Measurements from ENCODE around the gene PDE7B.

Gene PDE7B

DNA sequence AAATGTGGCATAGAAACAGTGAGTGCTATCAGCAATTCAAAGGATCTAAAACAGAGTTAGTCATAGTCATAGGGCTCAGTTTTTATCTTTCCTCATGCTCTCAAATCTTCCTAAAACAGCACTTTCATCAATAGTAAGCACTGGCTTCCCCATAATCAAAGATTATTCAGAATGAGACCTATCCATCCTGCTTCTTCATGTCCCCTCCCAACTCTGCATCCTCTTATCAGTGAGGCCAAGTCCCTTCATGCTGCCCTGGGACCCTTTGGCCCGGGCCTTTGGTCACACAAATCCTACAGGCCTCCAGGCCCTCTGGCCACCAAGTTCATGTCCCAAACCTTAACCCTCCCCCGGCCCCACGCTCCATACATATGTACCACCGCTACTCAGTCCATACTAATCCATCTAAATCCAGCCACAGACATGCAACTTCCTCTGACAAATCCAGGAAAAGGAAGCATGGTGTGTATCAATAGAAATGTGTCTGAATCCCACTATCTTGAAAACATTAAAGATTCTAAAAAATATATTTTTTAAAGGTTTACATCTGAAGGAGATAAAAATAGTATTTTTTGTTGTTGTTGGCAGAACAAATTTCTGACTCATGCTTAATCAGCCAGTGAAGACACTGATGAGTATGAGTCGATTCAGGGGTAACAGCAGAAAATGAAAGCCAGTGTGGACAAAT, 143.5 kb downstream of the PDE7B start:
- no peak overlapping the region for H2BK15ac ChIP-seq (replicated peaks; ENCODE audit: low read depth)
- no peaks in the 10 kb centered on the region for H3K27me3 ChIP-seq (ENCODE audit: insufficient read depth, low read length, poor library complexity)
- H3K36me3 ChIP-seq (ENCODE audit: control insufficient read depth, insufficient read depth, low read length) = no peaks in the 10 kb centered on the region
- H3K4ac ChIP-seq (ENCODE audit: low read depth, low read length) = no peak overlapping the region
- H4K8ac ChIP-seq (ENCODE audit: low read depth, low read length) = no peak overlapping the region
- no peak overlapping the region for H3K18ac ChIP-seq (ENCODE audit: low read length)
- no peak overlapping the region for H4K5ac ChIP-seq (ENCODE audit: low read length)
- no peak overlapping the region for H2AK5ac ChIP-seq (ENCODE audit: low read length)
- H3K79me2 ChIP-seq (ENCODE audit: control insufficient read depth, insufficient read depth, low read length) = no peaks in the 10 kb centered on the region
- H3K79me1 ChIP-seq (ENCODE audit: low read length) = no peaks in the 10 kb centered on the region
- no peak overlapping the region for H3K56ac ChIP-seq (ENCODE audit: low read length)
- no peak overlapping the region for H3K27ac ChIP-seq (ENCODE audit: low read depth, low read length)
- WGBS (ENCODE audit: extremely low coverage, insufficient coverage, low lambda C conversion rate) = no CpG with 5 or more reads among the region's 5 CpGs
- no peak overlapping the region for H3K4me3 ChIP-seq (ENCODE audit: low read length)
- no peak overlapping the region for H3K9ac ChIP-seq (ENCODE audit: low read length)
- H3K4me2 ChIP-seq (ENCODE audit: low read length) = no peak overlapping the region
- no peak overlapping the region for H3K23ac ChIP-seq (ENCODE audit: low read length)
- DNase-seq = no peak
- no peaks in the 10 kb centered on the region for H3K4me1 ChIP-seq (ENCODE audit: control insufficient read depth, low read depth, low read length)
- no peak overlapping the region for H2BK120ac ChIP-seq (ENCODE audit: low read depth, low read length)
- H2BK5ac ChIP-seq (ENCODE audit: low read length) = no peak overlapping the region

DNA sequence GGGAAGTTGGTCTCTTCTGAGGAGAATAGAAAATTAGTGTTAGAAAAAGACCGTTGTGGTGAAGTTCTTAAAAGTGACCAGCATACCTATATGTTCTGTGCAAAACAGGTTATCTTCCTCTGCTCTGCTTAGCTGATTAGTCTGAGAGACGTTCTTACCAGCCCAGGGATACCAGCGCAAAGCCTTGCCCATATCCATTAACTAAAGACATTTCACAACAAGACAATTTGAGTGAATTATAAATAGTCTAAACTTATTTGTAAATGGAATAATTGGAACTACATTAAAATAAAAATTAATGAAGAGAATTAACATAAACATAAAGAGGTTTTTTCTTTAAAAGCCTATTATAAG, 144.0 kb downstream of the PDE7B start:
- Histone ChIP-seq H2BK120ac (ENCODE audit: low read depth, low read length) (no peak overlapping the region), H4K5ac (ENCODE audit: low read length) (no peak overlapping the region), H3K4me3 (ENCODE audit: low read length) (no peak overlapping the region), H3K4ac (ENCODE audit: low read depth, low read length) (no peak overlapping the region), H3K4me1 (ENCODE audit: control insufficient read depth, low read depth, low read length) (no peaks in the 10 kb centered on the region), H3K56ac (ENCODE audit: low read length) (no peak overlapping the region), H2AK5ac (ENCODE audit: low read length) (no peak overlapping the region), H3K23ac (ENCODE audit: low read length) (no peak overlapping the region), H3K4me2 (ENCODE audit: low read length) (no peak overlapping the region), H2BK15ac (replicated peaks; ENCODE audit: low read depth) (no peak overlapping the region), H3K79me2 (ENCODE audit: control insufficient read depth, insufficient read depth, low read length) (no peaks in the 10 kb centered on the region), H3K36me3 (ENCODE audit: control insufficient read depth, insufficient read depth, low read length) (no peaks in the 10 kb centered on the region), H3K18ac (ENCODE audit: low read length) (no peak overlapping the region), H3K79me1 (ENCODE audit: low read length) (no peaks in the 10 kb centered on the region), H2BK5ac (ENCODE audit: low read length) (no peak overlapping the region), H3K27ac (ENCODE audit: low read depth, low read length) (no peak overlapping the region), H3K27me3 (ENCODE audit: insufficient read depth, low read length, poor library complexity) (no peaks in the 10 kb centered on the region), H4K8ac (ENCODE audit: low read depth, low read length) (no peak overlapping the region), H3K9ac (ENCODE audit: low read length) (no peak overlapping the region)
- WGBS (ENCODE audit: extremely low coverage, insufficient coverage, low lambda C conversion rate) = no CpG with 5 or more reads among the region's 3 CpGs
- DNase-seq = no peak

DNA sequence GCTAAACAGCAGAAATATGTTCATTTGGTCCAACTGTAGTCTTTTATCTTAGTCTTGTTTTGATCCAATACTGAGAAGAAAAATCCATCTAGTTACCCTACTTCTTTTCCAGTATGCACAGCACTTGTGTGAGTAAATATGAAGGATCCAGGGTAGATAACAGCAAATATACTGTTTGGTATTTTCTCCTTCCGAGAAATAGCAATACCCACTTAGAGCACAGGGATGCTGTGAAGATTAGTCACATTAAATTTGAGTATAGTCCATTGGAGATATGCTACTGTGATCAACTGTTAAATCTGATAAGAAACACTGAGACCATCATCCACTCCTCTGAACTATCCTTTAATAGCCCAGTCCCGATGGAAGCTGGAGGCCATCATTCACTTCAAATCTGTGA, 145.2 kb downstream of the PDE7B start:
- no peak overlapping the region for H2AK5ac ChIP-seq (ENCODE audit: low read length)
- no peaks in the 10 kb centered on the region for H3K4me1 ChIP-seq (ENCODE audit: control insufficient read depth, low read depth, low read length)
- H2BK120ac ChIP-seq (ENCODE audit: low read depth, low read length) = no peak overlapping the region
- H3K4me2 ChIP-seq (ENCODE audit: low read length) = no peak overlapping the region
- H3K27ac ChIP-seq (ENCODE audit: low read depth, low read length) = no peak overlapping the region
- H3K23ac ChIP-seq (ENCODE audit: low read length) = no peak overlapping the region
- no peak overlapping the region for H4K5ac ChIP-seq (ENCODE audit: low read length)
- DNase-seq = no peak
- no peak overlapping the region for H3K18ac ChIP-seq (ENCODE audit: low read length)
- no peaks in the 10 kb centered on the region for H3K79me2 ChIP-seq (ENCODE audit: control insufficient read depth, insufficient read depth, low read length)
- no peak overlapping the region for H2BK5ac ChIP-seq (ENCODE audit: low read length)
- H3K27me3 ChIP-seq (ENCODE audit: insufficient read depth, low read length, poor library complexity) = no peaks in the 10 kb centered on the region
- H3K56ac ChIP-seq (ENCODE audit: low read length) = no peak overlapping the region
- H3K9ac ChIP-seq (ENCODE audit: low read length) = no peak overlapping the region
- H3K79me1 ChIP-seq (ENCODE audit: low read length) = no peaks in the 10 kb centered on the region
- no peak overlapping the region for H3K4me3 ChIP-seq (ENCODE audit: low read length)
- H3K36me3 ChIP-seq (ENCODE audit: control insufficient read depth, insufficient read depth, low read length) = no peaks in the 10 kb centered on the region
- no peak overlapping the region for H4K8ac ChIP-seq (ENCODE audit: low read depth, low read length)
- H2BK15ac ChIP-seq (replicated peaks; ENCODE audit: low read depth) = no peak overlapping the region
- no CpG with 5 or more reads among the region's 2 CpGs for WGBS (ENCODE audit: extremely low coverage, insufficient coverage, low lambda C conversion rate)
- no peak overlapping the region for H3K4ac ChIP-seq (ENCODE audit: low read depth, low read length)

DNA sequence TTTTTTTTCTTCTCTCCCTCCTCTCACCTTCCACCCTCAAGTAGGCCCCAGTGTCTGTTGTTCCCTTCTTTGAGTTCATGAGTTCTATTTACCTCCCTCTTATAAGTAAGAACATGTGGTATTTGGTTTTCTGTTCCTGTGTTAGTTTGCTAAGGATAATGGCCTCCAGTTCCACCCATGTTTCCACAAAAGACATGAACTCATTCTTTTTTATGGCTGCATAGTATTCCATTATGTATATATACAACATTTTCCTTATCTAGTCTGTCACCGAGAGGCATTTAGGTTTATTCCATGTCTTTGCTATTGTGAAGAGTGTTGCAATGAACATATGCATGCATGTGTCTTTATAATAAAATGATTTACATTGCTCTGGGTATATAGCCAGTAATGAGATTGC, 147.9 kb downstream of the PDE7B start:
- no peak for DNase-seq
- Histone ChIP-seq H4K5ac (ENCODE audit: low read length) (no peak overlapping the region), H3K56ac (ENCODE audit: low read length) (no peak overlapping the region), H3K4me1 (ENCODE audit: control insufficient read depth, low read depth, low read length) (no peaks in the 10 kb centered on the region), H3K79me2 (ENCODE audit: control insufficient read depth, insufficient read depth, low read length) (no peaks in the 10 kb centered on the region), H3K23ac (ENCODE audit: low read length) (no peak overlapping the region), H3K4ac (ENCODE audit: low read depth, low read length) (no peak overlapping the region), H4K8ac (ENCODE audit: low read depth, low read length) (no peak overlapping the region), H3K79me1 (ENCODE audit: low read length) (no peaks in the 10 kb centered on the region), H3K18ac (ENCODE audit: low read length) (no peak overlapping the region), H2BK120ac (ENCODE audit: low read depth, low read length) (no peak overlapping the region), H3K9ac (ENCODE audit: low read length) (no peak overlapping the region), H2BK15ac (replicated peaks; ENCODE audit: low read depth) (no peak overlapping the region), H3K4me3 (ENCODE audit: low read length) (no peak overlapping the region), H3K36me3 (ENCODE audit: control insufficient read depth, insufficient read depth, low read length) (no peaks in the 10 kb centered on the region), H3K4me2 (ENCODE audit: low read length) (no peak overlapping the region), H2AK5ac (ENCODE audit: low read length) (no peak overlapping the region), H2BK5ac (ENCODE audit: low read length) (no peak overlapping the region), H3K27me3 (ENCODE audit: insufficient read depth, low read length, poor library complexity) (no peaks in the 10 kb centered on the region), H3K27ac (ENCODE audit: low read depth, low read length) (no peak overlapping the region)
- no CpG with 5 or more reads among the region's 1 CpG for WGBS (ENCODE audit: extremely low coverage, insufficient coverage, low lambda C conversion rate)

DNA sequence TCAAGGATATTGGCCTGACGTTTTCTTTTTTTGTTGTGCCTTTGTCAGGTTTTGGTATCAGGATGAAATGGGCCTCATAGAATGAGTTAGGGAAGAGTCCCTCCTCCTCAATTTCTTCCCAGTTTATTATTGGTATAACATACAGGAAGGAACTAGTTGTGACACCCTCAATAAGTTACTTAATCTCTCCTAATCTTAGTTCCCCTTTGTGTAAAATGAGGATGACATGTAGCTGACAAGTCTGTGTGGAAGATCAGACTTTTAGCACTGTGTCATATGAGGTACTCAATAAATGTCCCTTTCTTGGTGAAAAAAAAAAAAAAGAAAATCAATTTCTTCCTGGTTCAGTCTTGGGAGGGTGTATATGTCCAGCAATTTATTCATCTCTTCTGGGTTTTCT, 155.8 kb downstream of the PDE7B start:
- no peak for DNase-seq
- Histone ChIP-seq H4K5ac (ENCODE audit: low read length) (no peak overlapping the region), H3K36me3 (ENCODE audit: control insufficient read depth, insufficient read depth, low read length) (no peaks in the 10 kb centered on the region), H2AK5ac (ENCODE audit: low read length) (no peak overlapping the region), H3K4ac (ENCODE audit: low read depth, low read length) (no peak overlapping the region), H2BK15ac (replicated peaks; ENCODE audit: low read depth) (no peak overlapping the region), H3K4me1 (ENCODE audit: control insufficient read depth, low read depth, low read length) (no peaks in the 10 kb centered on the region), H3K79me1 (ENCODE audit: low read length) (no peaks in the 10 kb centered on the region), H3K27ac (ENCODE audit: low read depth, low read length) (no peak overlapping the region), H3K23ac (ENCODE audit: low read length) (no peak overlapping the region), H3K9ac (ENCODE audit: low read length) (no peak overlapping the region), H2BK120ac (ENCODE audit: low read depth, low read length) (no peak overlapping the region), H3K18ac (ENCODE audit: low read length) (no peak overlapping the region), H3K4me2 (ENCODE audit: low read length) (no peak overlapping the region), H3K4me3 (ENCODE audit: low read length) (no peak overlapping the region), H3K27me3 (ENCODE audit: insufficient read depth, low read length, poor library complexity) (no peaks in the 10 kb centered on the region), H3K79me2 (ENCODE audit: control insufficient read depth, insufficient read depth, low read length) (no peaks in the 10 kb centered on the region), H3K56ac (ENCODE audit: low read length) (no peak overlapping the region), H2BK5ac (ENCODE audit: low read length) (no peak overlapping the region), H4K8ac (ENCODE audit: low read depth, low read length) (no peak overlapping the region)
- WGBS (ENCODE audit: extremely low coverage, insufficient coverage, low lambda C conversion rate) = no CpG with 5 or more reads among the region's 1 CpG

DNA sequence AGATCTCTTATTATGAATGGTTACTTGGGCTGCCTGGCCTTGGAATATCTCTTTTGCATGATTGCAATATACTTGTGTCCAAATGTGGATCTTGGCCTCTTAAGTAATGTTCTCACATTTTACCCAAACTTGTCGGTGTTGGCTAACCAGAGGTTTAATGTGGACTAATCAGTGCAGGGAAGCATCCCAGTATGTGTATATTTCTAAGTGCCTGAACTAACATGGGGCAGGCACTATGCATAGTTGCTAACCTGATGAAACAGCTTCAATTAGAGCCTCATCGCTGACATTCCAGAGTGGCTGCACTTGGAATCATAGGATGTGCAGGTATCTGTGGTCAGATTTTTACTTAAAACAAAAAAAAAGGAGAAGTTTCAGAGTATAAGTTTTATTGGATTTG, 160.0 kb downstream of the PDE7B start:
- no peak overlapping the region for H3K23ac ChIP-seq (ENCODE audit: low read length)
- no peaks in the 10 kb centered on the region for H3K4me1 ChIP-seq (ENCODE audit: control insufficient read depth, low read depth, low read length)
- H3K79me1 ChIP-seq (ENCODE audit: low read length) = no peaks in the 10 kb centered on the region
- no peak overlapping the region for H3K9ac ChIP-seq (ENCODE audit: low read length)
- WGBS (ENCODE audit: extremely low coverage, insufficient coverage, low lambda C conversion rate) = no CpG with 5 or more reads among the region's 2 CpGs
- H3K27me3 ChIP-seq (ENCODE audit: insufficient read depth, low read length, poor library complexity) = no peaks in the 10 kb centered on the region
- H2AK5ac ChIP-seq (ENCODE audit: low read length) = no peak overlapping the region
- H3K56ac ChIP-seq (ENCODE audit: low read length) = no peak overlapping the region
- H3K4me2 ChIP-seq (ENCODE audit: low read length) = no peak overlapping the region
- no peak overlapping the region for H3K4me3 ChIP-seq (ENCODE audit: low read length)
- H4K8ac ChIP-seq (ENCODE audit: low read depth, low read length) = no peak overlapping the region
- H3K27ac ChIP-seq (ENCODE audit: low read depth, low read length) = no peak overlapping the region
- no peak overlapping the region for H3K18ac ChIP-seq (ENCODE audit: low read length)
- no peak overlapping the region for H2BK15ac ChIP-seq (replicated peaks; ENCODE audit: low read depth)
- H2BK120ac ChIP-seq (ENCODE audit: low read depth, low read length) = no peak overlapping the region
- DNase-seq = peak; percentile 19
- no peak overlapping the region for H4K5ac ChIP-seq (ENCODE audit: low read length)
- no peaks in the 10 kb centered on the region for H3K79me2 ChIP-seq (ENCODE audit: control insufficient read depth, insufficient read depth, low read length)
- H3K4ac ChIP-seq (ENCODE audit: low read depth, low read length) = no peak overlapping the region
- H2BK5ac ChIP-seq (ENCODE audit: low read length) = no peak overlapping the region
- no peaks in the 10 kb centered on the region for H3K36me3 ChIP-seq (ENCODE audit: control insufficient read depth, insufficient read depth, low read length)
